Panc1 (cell line): ENCODE results near the gene SOBP. TPM values are rescaled to one million over a fixed set of nuclear protein-coding genes. Genes with fewer than 3 reads are reported as not detected.

Experiments used
- ATAC-seq: fragments of 200-7000 bp; cut with Tn5 transposase; 2 replicates; pipeline ENCODE4 v1.9.1; 2020; ENCODE audit warnings: mild to moderate bottlenecking, moderate library complexity
- BruUV-seq: library from RNA; stranded (reverse); fragments of 400-500 nt; replicated peaks from 2 replicates; lab custom pipeline; 2021; lab: Mats Ljungman, UMichigan
- CTCF ChIA-PET: fragments of 300-600 bp; sonication (Branson Sonifier 250); formaldehyde crosslinking; loops from one replicate; lab custom pipeline; 2022; ENCODE audit warnings: antibody characterized with exemption; lab: Charles Lee
- POLR2A ChIA-PET: fragments of 300-600 bp; sonication (Branson Sonifier 250); formaldehyde crosslinking; loops from one replicate; lab custom pipeline; 2022; ENCODE audit warnings: antibody characterized with exemption; lab: Charles Lee
- DNase-seq: peaks from one replicate; pipeline ENCODE4 v3.0.0-alpha.2; 2010; ENCODE audit warnings: low read depth, low spot score
- H3K27ac ChIP-seq: 2 replicates; pipeline ENCODE4 v1.5.1; 2011; ENCODE audit warnings: mild to moderate bottlenecking, low read length, inconsistent platforms
- H3K27me3 ChIP-seq: fragments of 200-500 bp; sonication (Bioruptor generic); 2 replicates; pipeline ENCODE4 v1.6.0; 2014; ENCODE audit warnings: low read length, inconsistent platforms; ENCODE audit not compliant: control insufficient read depth, insufficient read depth
- H3K36me3 ChIP-seq: fragments of 200-500 bp; sonication (Bioruptor generic); 2 replicates; pipeline ENCODE4 v1.5.1; 2014; ENCODE audit warnings: inconsistent platforms, mild to moderate bottlenecking, low read length, moderate library complexity; ENCODE audit not compliant: control insufficient read depth, insufficient read depth
- H3K4me1 ChIP-seq: 2 replicates; pipeline ENCODE4 v1.5.1; 2011; ENCODE audit warnings: inconsistent platforms, mild to moderate bottlenecking, low read length, moderate library complexity; ENCODE audit not compliant: control insufficient read depth, insufficient read depth
- H3K4me3 ChIP-seq, 2 experiments: 2 replicates each; pipeline ENCODE4 v1.5.1; 2011 to 2012; ENCODE audit warnings: low read depth in 2 of 2, low read length in 2 of 2, mild to moderate bottlenecking in 2 of 2, inconsistent platforms in 1 of 2, moderate library complexity in 1 of 2
- H3K9me3 ChIP-seq: fragments of 200-500 bp; sonication (Bioruptor generic); 2 replicates; pipeline ENCODE4 v1.5.1; 2014; ENCODE audit warnings: low read depth, mild to moderate bottlenecking, inconsistent platforms, low read length, moderate library complexity; ENCODE audit not compliant: control insufficient read depth, insufficient read depth
- POLR2AphosphoS5 ChIP-seq: IDR thresholded peaks from 2 replicates; pipeline ENCODE4 v1.6.1; 2012; ENCODE audit warnings: mild to moderate bottlenecking, low read depth, low read length, moderate library complexity
- SIN3A ChIP-seq: IDR thresholded peaks from 2 replicates; pipeline ENCODE4 v1.6.1; 2012; ENCODE audit warnings: low read depth, mild to moderate bottlenecking, low read length, moderate library complexity, borderline replicate concordance; ENCODE audit not compliant: insufficient read depth
- TCF7L2 ChIP-seq: IDR thresholded peaks from 2 replicates; pipeline ENCODE4 v1.6.1; 2011; ENCODE audit warnings: mild to moderate bottlenecking, low read depth, low read length, inconsistent platforms
- in situ Hi-C: cut with HindIII; loops from 2 replicates; pipeline ENCODE4 v1.10.0; 2016; ENCODE audit warnings: low sequenced_read_pairs, low pct_unique_long_range_greater_than_20kb
- intact Hi-C: fragments of 100-400 bp; cut with micrococcal nuclease; formaldehyde crosslinking; loops from one replicate; pipeline ENCODE4 v1.10.0; 2022; ENCODE audit not compliant: unreplicated experiment
- total RNA-seq: library from RNA; stranded (reverse); gene quantifications from one replicate; pipeline ENCODE4 v1.2.1, GENCODE V29; 2021; ENCODE audit not compliant: unreplicated experiment
- TF ChIP-seq, protein P1 (sequence below), 2 experiments: IDR thresholded peaks; 2 replicates each; pipeline ENCODE4 v1.6.1; 2011 to 2012; ENCODE audit warnings: low read depth in 2 of 2, control low read depth in 1 of 2, low read length in 1 of 2, mild to moderate bottlenecking in 1 of 2, moderate library complexity in 1 of 2; ENCODE audit not compliant: insufficient read depth in 1 of 2
- TF ChIP-seq, protein P2 (sequence below): fragments of 450-650 bp; IDR thresholded peaks from 2 replicates; pipeline ENCODE4 v1.5.1; 2017; ENCODE audit warnings: mild to moderate bottlenecking

The SOBP gene
- total RNA-seq, 1 experiment from 2014 or later = 9.0 TPM

DNA sequence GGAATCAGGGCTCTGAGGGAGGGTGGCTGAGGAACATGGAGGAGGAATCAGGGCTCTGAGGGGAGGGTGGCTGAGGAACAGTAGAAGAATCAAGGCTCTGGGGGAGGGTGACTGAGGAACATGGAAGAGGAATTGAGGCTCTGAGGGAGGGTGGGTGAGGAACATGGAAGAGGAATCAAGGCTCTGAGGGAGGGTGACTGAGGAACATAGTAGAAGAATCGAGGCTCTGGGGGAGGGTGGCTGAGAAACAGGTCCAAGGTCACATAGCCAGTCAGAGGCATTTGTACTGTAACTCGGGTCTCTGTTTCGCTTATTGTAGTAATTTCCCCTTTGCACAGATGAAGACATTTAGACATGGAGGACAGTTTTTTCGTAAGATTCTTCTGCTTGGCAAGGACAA is 164.8 kb downstream of the SOBP start:
- intact Hi-C loops = loop anchor here (5.0 kb wide), 1 partner anchor 162 kb away; the partner anchor contains the start of gene SOBP
- DNase-seq (no peak), ATAC-seq (no peak)
- no peaks in the 10 kb centered on the region for H3K9me3 ChIP-seq
- no peaks in the 10 kb centered on the region for H3K36me3 ChIP-seq
- POLR2A ChIA-PET = no interaction called here
- CTCF ChIA-PET = no interaction called here
- H3K4me1 ChIP-seq = peaks cover 57% of the 10 kb centered on the region
- in situ Hi-C loops = no loop called here
- H3K27ac ChIP-seq = peak overlapping the region; percentile 89
- no TSS peak for BruUV-seq
- no peaks in the 10 kb centered on the region for H3K27me3 ChIP-seq
- TF ChIP-seq, protein P1, sequence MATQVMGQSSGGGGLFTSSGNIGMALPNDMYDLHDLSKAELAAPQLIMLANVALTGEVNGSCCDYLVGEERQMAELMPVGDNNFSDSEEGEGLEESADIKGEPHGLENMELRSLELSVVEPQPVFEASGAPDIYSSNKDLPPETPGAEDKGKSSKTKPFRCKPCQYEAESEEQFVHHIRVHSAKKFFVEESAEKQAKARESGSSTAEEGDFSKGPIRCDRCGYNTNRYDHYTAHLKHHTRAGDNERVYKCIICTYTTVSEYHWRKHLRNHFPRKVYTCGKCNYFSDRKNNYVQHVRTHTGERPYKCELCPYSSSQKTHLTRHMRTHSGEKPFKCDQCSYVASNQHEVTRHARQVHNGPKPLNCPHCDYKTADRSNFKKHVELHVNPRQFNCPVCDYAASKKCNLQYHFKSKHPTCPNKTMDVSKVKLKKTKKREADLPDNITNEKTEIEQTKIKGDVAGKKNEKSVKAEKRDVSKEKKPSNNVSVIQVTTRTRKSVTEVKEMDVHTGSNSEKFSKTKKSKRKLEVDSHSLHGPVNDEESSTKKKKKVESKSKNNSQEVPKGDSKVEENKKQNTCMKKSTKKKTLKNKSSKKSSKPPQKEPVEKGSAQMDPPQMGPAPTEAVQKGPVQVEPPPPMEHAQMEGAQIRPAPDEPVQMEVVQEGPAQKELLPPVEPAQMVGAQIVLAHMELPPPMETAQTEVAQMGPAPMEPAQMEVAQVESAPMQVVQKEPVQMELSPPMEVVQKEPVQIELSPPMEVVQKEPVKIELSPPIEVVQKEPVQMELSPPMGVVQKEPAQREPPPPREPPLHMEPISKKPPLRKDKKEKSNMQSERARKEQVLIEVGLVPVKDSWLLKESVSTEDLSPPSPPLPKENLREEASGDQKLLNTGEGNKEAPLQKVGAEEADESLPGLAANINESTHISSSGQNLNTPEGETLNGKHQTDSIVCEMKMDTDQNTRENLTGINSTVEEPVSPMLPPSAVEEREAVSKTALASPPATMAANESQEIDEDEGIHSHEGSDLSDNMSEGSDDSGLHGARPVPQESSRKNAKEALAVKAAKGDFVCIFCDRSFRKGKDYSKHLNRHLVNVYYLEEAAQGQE (IDR thresholded peaks at IDR 0.05; ENCODE audit: insufficient read depth in 1 of 2, low read depth in 2 of 2, low read length in 1 of 2) = no peak
- TF ChIP-seq, protein P2, sequence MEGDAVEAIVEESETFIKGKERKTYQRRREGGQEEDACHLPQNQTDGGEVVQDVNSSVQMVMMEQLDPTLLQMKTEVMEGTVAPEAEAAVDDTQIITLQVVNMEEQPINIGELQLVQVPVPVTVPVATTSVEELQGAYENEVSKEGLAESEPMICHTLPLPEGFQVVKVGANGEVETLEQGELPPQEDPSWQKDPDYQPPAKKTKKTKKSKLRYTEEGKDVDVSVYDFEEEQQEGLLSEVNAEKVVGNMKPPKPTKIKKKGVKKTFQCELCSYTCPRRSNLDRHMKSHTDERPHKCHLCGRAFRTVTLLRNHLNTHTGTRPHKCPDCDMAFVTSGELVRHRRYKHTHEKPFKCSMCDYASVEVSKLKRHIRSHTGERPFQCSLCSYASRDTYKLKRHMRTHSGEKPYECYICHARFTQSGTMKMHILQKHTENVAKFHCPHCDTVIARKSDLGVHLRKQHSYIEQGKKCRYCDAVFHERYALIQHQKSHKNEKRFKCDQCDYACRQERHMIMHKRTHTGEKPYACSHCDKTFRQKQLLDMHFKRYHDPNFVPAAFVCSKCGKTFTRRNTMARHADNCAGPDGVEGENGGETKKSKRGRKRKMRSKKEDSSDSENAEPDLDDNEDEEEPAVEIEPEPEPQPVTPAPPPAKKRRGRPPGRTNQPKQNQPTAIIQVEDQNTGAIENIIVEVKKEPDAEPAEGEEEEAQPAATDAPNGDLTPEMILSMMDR = no peak
- TF ChIP-seq POLR2AphosphoS5 (no peak), SIN3A (no peak), TCF7L2 (no peak)
- H3K4me3 ChIP-seq = no peak overlapping the region

DNA sequence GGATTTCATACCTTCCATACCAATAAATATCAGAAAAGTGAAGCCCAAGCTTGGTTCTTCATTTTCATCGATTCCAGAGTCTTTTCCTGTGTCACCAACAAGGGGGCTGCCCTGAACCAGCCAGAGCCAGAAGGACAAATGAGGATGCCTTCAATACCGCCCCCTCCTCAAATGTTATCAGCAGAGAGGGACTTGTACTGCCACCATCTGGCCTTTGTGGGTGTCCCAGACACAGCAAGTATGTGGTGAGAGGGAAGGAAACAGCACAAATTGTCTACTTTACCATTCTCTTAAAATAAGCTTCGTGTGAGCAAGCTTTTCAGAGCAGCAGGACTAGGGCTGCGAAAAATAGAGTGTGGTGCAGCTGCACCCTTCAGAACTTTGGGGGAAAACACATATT is 165.3 kb downstream of the SOBP start:
- intact Hi-C loops = loop anchor here (5.0 kb wide), 1 partner anchor 163 kb away; the partner anchor contains the start of gene SOBP
- Histone ChIP-seq H3K27ac (peak overlapping the region; percentile 89), H3K27me3 (no peaks in the 10 kb centered on the region), H3K36me3 (no peaks in the 10 kb centered on the region), H3K4me1 (peaks cover 61% of the 10 kb centered on the region), H3K9me3 (no peaks in the 10 kb centered on the region), H3K4me3 (no peak overlapping the region)
- ChIA-PET POLR2A (no interaction called here), CTCF (interaction anchor here (1.3 kb wide), 1 partner anchor 339 kb away, joined by 3 read pairs; no protein-coding TSS in a partner anchor)
- ATAC-seq (no peak), DNase-seq (no peak)
- TF ChIP-seq, protein P2 = peak; percentile 71
- no peak for TF ChIP-seq SIN3A
- no TSS peak for BruUV-seq
- in situ Hi-C loops = no loop called here
